ENCODE results near the gene GRB2.

Gene GRB2

DNA sequence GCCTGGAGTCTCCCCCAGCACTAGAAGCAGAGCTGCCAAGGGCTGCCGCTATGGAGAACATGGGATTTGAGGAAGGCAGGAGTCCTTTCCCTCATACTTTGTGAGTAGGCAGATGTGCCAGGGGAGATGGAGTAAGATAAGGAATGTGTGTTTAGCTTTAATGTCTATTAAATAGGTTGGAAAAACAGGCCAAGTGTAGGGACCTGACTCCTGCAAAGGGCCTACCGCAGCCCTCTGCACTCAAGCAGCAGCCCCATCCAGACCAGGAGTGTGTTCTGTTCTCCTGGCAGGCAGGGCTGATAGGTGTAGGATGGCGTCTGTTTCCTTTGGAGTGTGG is 132.7 kb downstream of the GRB2 start:
- no peak for DNase-seq

DNA sequence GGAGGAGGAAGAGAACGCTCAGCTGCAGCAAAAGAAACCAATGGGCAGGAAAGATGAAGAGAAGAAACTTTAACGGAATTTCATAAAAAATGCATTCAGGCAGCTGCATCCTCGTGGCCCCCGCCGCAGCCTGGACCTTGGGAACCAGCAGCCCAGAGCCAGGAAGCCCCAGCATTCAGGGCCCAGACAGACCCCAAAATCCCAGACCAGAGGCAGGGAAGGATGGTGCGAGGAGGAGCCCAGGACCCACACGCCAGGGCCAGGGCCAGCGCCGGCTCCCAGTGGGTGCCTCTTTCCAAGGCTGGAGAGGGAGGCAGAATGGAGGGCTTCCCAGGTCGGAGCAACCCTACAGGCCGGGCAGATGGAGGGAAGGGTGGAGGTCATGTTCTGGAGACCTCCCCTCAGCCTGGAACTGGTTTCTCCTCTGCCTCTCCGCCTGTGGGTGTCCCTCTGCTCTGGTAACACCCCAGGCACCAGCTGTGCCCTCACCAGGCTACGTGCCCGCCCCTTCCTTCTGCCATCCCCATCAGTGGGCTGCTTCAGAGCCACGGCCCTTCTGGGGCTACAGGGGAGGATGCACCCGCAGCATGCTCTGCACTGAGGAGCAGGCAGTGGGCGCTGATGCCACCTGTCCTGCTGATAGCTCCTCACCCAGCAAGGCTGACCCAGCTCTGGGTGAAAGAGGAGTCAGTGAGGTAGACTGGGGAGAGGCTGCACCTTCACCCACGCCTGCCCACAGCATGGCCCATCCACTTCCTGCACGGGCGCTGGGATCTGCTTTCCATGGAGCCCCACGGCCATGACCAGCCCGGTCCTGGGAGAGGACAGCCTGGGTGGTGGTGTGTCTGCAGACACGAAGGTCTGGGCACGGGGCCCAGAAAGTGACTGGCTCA is 133.3 kb downstream of the GRB2 start:
- no peak for DNase-seq

DNA sequence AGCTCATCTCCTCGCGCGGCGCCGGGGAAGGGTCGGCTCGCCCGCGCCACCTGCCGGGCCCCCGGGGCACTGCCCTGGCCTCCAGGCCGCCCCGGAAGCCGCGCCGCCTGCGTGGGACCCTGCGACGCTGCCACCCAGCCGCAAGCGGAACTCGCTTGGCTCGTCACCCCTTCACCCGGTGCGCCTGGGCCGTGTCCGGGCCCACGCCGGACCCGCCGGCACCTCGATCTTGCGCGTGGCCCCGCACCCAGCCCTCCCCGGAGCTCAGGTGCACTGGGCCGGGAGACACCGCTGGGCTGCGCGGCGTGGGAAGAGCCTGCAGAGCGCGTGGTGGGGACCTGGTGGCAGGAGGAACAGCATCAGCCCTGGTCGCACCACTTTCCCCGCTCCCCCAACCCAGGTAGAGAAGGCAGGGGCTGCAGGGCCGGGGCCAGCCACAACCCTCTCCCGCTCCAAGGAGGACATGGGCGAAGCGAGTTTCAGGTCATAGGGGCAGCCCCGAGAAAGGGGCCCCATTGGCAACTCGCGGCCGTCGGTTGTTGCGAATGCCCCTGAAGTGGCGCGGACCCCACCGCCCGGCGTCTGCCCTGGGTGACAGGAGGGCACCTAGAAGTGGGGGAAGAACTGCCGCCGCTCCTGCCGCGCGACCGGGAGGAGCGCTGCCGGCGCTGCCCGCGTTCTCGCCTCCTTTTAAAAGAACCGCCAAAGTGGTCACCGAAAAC is 134.1 kb downstream of the GRB2 start:
- peak; percentile 55 for DNase-seq

DNA sequence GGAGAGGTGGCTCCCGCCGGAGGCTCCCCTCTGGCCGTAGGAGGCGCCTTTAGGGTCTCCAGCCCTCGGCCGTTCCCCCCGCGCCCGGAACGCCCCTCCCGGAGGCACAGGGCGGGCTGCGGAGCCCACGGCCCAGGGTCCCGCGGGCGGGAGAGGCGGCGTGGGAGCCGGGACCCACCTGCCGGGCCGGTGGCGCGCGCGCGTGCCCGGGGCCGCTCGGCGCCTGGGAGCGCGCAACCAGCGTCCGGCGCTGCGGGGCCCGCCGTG is 134.6 kb downstream of the GRB2 start, which contains the start of gene MIF4GD:
TSS of gene MIF4GD (minus strand) at position 266 of the 267 bp plus-strand sequence. CDS start 1,036 bp downstream, outside the sequence.
- DNase-seq, result no peak

DNA sequence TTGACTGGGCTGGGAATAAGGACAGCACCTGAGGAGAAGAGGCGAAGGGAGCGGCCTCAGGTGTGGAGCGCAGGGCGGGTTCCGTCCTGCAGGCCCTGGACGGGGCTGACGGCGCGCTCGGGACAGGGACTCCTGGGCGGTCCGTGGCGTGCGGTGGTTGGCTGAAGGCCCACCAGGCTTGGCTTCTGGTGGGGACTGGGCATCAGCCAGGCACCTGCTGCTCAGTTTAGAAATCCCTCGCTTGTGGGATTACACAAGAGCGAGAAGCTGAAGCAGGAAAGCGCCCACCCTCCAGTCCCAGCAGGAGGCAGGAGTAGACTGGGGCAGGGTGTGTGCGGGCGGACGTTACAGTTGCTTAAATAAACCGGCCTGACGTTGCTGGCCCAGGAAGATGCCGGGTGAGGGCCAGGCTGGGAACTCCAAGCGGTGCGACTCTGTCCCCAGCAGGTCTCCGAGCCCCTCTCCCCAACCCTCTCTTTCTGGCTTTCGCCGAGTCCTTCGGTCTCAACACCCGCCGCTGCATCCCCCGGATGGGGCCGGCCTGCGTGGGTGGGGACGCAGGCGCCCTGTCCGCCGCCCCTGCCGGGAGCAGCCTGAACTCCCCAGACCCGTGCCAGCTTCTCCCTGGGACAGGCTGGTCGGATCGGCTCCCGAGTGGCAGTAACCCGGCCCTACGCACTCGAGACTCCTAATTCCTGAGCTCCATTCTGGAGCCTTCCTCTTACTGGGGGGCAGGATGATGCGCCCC is 135.1 kb downstream of the GRB2 start:
- DNase-seq, result peak; percentile 26

DNA sequence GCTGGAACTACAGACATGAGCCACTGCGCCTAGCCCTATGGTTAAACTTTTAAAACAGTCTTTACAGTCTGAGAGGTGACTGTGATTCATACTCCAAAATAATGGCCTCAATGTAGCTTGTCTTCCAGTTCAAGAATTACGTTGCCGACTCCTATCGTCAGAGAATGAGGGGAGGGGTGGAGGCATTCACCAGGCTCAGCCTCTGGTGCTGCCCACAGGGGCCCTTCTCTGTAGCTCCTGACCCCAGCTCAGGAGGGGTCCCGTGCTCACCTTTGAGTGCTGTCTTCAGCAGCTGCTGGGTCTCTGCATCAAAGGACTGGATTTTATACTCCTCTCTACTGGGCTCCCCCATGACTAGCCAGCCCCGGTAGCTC is 135.6 kb downstream of the GRB2 start:
- no peak for DNase-seq

Data from GOT3 (cell line).